ENCODE results near the gene DGKH.
"Not testable (repeated sequence)": the region's sequence is repeated elsewhere in the genome, so short reads cannot be mapped to it uniquely, and the experiment has no call there.

DGKH gene

DNA sequence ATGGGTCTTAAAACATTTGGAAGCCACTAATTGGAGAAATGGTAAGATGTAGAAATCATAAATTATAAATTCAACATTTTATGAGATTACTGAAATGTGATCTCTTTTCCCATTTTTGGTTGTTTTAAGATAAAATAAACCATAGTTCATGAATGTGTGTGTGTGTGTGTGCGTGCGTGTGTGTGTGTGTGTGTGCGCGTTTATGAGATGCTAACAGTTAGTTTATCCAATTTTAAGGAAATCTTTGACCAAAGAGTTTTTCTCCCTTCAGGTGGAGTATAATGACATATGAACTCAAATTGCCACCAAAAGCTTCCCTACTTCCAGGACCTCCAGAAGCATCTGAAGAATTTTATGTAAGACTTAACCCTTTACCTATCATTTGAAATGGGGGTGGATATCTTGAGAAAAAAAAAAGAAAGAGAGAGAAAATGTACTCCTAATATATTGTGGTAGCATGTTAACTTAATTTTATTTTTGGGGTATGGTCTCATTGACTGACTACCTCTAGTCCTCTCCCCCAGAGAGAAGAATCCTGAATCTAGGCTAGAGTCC lies 125.4 kb downstream of the DGKH start:
- no peak for DNase-seq

- DNase-seq: no peak
These were observed 126.1 kb downstream of the DGKH start for GRCh38 chr13:42174344-42175162.

- DNase-seq: no peak
These were observed 127.8 kb downstream of the DGKH start for GRCh38 chr13:42176294-42176693.

GRCh38 chr13:42177189-42177588 lies 128.7 kb downstream of the DGKH start:
- no peak for DNase-seq

- peak in 1 of 2 experiments; percentile 9 for DNase-seq
These were observed 133.0 kb downstream of the DGKH start for GRCh38 chr13:42181381-42181953.

DNA sequence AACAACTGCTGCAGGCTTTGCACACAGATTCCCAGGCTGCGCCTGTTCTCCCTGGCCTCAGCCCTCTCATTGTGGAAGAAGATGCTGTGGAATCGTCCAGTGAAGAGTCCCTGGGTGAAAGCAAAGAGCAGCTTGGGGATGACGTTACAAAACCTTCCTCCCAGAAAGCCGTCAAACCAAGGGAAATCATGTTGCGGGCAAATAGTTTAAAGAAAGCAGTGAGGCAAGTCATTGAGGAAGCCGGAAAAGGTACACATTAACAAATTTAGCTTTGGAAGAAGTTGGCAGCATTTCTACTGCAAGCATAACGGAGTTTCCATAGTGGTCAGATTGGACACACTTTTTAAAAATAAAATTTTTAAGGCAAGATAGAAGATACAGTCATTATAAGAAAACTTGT lies 140.6 kb downstream of the DGKH start:
- no peak for DNase-seq

GRCh38 chr13:42190529-42190928 lies 142.1 kb downstream of the DGKH start:
- DNase-seq: no peak

GRCh38 chr13:42211704-42212464 lies 163.4 kb downstream of the DGKH start:
- no peak for DNase-seq

- DNase-seq: no peak
These were observed 166.0 kb downstream of the DGKH start for GRCh38 chr13:42214446-42214845.

GRCh38 chr13:42215578-42216421 lies 167.4 kb downstream of the DGKH start:
- peak in 1 of 2 experiments; percentile 10 for DNase-seq

DNA sequence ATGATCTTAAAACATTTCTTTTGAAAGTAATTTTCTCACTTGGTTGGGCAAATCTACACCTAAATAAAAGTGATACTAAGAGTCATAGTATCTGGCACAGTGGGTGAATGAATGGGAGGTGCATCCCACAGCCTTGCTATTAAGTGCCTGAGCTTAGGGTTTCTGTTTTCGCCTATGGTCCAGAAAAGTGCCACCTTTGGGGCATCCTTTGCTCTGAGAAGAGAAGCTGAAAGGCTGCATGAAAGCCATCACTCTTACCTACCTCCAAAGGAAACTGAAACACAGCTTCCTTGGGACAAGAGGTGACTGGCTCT lies 167.9 kb downstream of the DGKH start:
- DNase-seq: no peak

DNA sequence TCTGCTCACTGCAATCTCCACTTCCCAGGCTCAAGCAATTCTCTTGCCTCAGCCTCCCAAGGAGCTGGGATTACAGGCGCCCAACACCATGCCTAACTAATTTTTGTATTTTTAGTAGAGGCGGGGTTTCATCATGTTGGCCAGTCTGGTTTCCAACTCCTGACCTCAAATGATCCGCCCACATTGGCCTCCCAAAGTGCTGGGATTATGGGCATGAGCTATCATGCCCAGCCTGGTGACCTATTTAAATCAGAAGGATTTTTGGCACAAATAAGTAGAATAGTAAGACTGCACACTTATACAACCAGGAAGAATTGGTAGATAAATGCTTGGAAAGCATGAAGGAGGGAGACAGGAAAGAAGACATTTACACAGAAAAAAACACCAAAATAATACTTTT lies 170.1 kb downstream of the DGKH start:
- DNase-seq: no peak

DNA sequence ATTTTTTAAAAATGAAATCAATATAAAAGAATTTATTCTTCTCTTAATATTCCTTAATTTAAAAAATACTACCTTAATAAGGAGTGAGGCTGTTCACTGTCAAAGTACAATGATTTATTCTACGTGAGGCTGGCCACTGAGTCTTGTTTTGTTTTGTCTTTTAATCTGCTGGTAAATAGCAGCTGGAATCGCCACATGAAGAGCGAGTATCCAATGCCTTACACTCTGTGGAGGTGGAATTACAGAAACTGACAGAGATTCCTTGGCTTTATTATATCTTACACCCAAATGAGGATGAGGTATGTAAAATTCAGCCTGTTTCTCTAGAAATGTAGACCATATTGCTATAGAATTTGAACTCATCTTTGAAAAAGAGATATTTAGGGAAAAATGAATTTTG lies 170.6 kb downstream of the DGKH start:
- DNase-seq: no peak

- DNase-seq: no peak
These were observed 171.4 kb downstream of the DGKH start for GRCh38 chr13:42219876-42220275.

DNA sequence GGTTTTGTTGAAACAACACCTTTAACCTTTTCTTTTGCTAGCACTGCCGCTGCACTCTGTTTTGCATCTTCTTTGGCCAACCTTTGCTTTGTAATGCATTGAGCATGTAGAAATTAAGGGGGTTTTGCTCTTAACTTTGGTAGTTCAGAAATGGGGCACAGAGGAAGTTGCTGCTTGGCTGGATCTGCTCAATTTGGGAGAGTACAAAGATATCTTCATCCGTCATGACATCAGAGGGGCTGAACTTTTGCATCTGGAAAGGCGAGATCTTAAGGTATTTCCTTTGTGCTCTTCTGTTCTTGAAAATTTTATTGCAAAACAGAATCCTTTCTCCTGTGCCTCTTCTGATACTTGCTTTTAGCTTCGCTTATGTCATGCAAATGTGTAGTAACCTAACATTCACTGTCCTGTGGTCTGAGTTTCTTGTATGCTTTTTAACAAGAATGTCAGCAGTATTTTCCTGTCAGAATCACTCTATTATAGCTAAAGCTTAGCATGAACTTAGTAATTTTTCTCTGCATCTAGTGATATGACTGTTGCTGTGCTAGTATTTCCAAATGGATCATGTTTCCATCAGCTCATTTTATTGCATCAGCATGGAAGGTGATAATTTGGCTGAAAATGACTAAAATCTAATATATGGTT lies 172.8 kb downstream of the DGKH start:
- DNase-seq: no peak

GRCh38 chr13:42223681-42224080 lies 175.2 kb downstream of the DGKH start:
- DNase-seq: no peak

DNA sequence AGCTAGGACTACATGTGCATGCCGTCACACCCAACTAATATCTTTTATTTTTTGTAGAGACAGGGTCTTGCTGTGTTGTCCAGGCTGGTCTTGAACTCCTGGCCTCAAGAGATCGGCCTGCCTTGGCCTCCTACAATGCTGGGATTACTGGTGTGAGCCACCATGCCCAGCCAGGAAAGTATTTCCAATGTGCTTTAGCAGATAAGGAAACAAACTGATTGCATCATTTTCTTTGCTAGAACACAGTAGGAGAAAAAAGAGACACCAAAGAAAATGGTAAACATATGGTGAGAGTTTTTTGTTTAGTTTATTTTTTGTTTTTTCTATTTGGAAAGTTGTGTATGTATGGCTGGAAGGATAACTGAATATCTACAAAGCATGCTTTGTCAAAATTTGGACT lies 176.6 kb downstream of the DGKH start:
- DNase-seq: no peak

DNA sequence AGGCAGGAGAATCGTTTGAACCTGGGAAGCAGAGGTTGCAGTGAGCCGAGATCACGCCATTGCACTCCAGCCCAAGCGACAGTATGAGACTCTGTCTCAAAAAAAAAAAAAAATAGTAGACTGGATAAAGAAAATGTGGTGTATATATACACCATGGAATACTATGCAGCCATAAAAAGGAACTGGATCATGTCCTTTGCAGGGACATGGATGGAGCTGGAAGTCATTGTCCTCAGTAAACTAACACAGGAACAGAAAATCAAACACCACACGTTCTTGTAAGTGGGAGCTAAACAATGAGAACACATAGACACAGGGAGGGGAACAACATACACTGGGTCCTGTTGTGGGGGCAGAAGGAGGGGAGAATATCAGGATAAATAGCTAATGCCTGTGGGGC lies 178.3 kb downstream of the DGKH start:
- DNase-seq: not testable (repeated sequence)

DNA sequence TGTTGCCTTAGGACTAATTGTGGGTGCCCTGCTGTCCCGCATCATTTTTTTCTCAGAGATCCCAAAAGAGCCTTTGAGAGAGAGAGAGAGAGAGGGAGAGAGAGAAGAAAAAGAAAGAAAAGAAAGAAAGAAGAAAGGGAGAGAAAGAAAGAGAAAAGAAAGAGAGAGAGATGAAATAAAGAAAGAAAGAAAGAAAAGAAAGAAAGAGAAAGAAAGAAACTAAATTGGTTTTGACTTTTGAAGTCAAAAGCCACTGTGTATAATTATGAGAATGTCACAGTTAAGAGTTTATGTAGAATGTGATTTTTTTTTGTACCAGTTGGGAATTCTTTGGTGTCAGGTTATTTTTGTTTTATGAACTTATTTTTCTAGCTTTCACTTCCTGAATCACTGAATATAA lies 180.1 kb downstream of the DGKH start:
- DNase-seq: no peak

GRCh38 chr13:42229287-42229686 lies 180.8 kb downstream of the DGKH start:
- DNase-seq: no peak

- no peak for DNase-seq
These were observed 184.2 kb downstream of the DGKH start for GRCh38 chr13:42232671-42233070.

DNA sequence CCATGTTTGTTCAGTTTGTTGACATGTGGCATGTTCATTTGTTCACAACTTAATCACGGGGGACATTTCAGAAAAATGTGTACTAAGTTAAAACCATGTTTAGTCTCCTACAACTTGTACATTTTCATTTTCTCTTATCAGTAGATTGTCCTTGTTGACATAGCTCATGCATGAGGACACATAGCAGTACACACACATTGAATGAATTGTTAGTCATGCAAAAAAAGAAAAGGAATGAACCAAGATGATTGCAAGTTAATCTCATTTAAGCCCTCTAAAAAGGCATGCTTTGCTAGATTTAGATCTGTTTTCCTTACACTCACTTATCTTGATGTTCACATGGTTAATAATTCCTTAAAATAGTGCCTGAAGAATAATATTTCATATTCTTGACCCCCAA lies 185.3 kb downstream of the DGKH start:
- no peak for DNase-seq

Data from NCI-H2081 (cell line).